Prostate gland (tissue), 2 donors: Measurements from ENCODE around the gene KMO. TPM values are rescaled to one million over a fixed set of nuclear protein-coding genes. Genes with fewer than 3 reads are reported as not detected.

Experiments used
- DNase-seq: peaks from one replicate; pipeline ENCODE4 v3.0.0-alpha.2; 2019; ENCODE audit warnings: low spot score
- H3K27ac ChIP-seq, 2 donors: fragments of 200-600 bp; sonication (generic); 2 replicates each; pipeline ENCODE4 v1.5.1; 2017 to 2019
- H3K27me3 ChIP-seq: fragments of 200-600 bp; sonication (generic); replicated peaks from 2 replicates; pipeline ENCODE4 v1.5.1; 2019; ENCODE audit not compliant: insufficient read depth
- H3K36me3 ChIP-seq, 2 donors: fragments of 200-600 bp; sonication (generic); 1 replicate in 1 of 2; 2 replicates in 1 of 2; pipeline versions ENCODE4 v1.5.1 to v1.8.1; 2017 to 2019
- H3K4me1 ChIP-seq: fragments of 200-600 bp; sonication (generic); replicated peaks from 2 replicates; pipeline ENCODE4 v1.5.1; 2019
- H3K4me3 ChIP-seq, 2 donors: fragments of 200-600 bp; sonication (generic); 2 replicates each; pipeline ENCODE4 v1.5.1; 2017 to 2019
- H3K9me3 ChIP-seq: fragments of 200-600 bp; sonication (generic); 2 replicates; pipeline ENCODE4 v1.5.1; 2017
- CTCF ChIP-seq, 4 experiments: fragments of 200-600 bp in 2 of 4; fragments of 450-650 bp in 2 of 4; sonication (generic) in 2 of 4; IDR thresholded peaks; 1 replicate in 3 of 4; 2 replicates in 1 of 4; pipeline ENCODE4 v1.5.1; 2016 to 2019; ENCODE audit warnings: antibody characterized with exemption in 4 of 4, mild to moderate bottlenecking in 2 of 4, moderate library complexity in 2 of 4
- POLR2A ChIP-seq: fragments of 450-650 bp; IDR thresholded peaks from one replicate; pipeline ENCODE4 v1.6.1; 2016; ENCODE audit warnings: antibody characterized with exemption, mild to moderate bottlenecking
- POLR2AphosphoS5 ChIP-seq: sonication (generic); formaldehyde crosslinking; IDR thresholded peaks from one replicate; pipeline ENCODE4 v1.6.1; 2017; ENCODE audit warnings: antibody characterized with exemption
- WGBS: methylation state at CpG from one replicate; pipeline ENCODE4 v1.1.5; 2018; 5-methylcytosine and 5-hydroxymethylcytosine counted together
- intact Hi-C: fragments of 100-400 bp; cut with DNase I; formaldehyde crosslinking; loops from one replicate; pipeline ENCODE4 v1.14.2; 2022
- total RNA-seq, 2 donors: library from RNA; depleted of rRNA; stranded (reverse); fragments of >200 nt; gene quantifications; one replicate each; pipeline ENCODE4 v1.1.0, GENCODE V29; 2016

The KMO gene
- total RNA-seq, 2 donors from 2014 or later: 0.17 to 0.73 TPM

GRCh38 chr1:241550318-241550717, 18.1 kb downstream of the KMO start:
- Histone ChIP-seq H3K27me3 (no peaks in the 10 kb centered on the region), H3K9me3 (no peaks in the 10 kb centered on the region), H3K27ac (no peak overlapping the region), H3K4me1 (no peaks in the 10 kb centered on the region), H3K4me3 (no peak overlapping the region), H3K36me3 (no peaks in the 10 kb centered on the region)
- 62% methylated on average over 1 of the region's 1 CpG for WGBS
- no peak for DNase-seq
- TF ChIP-seq CTCF (IDR thresholded peaks at IDR 0.05) (no peak), POLR2A (no peak)
- intact Hi-C loops: no loop called here

GRCh38 chr1:241551759-241552638, 19.8 kb downstream of the KMO start:
- H3K27ac ChIP-seq: no peak overlapping the region
- 79% methylated on average over 22 of the region's 22 CpGs for WGBS
- DNase-seq: no peak

GRCh38 chr1:241553886-241554592, 21.9 kb downstream of the KMO start:
- Histone ChIP-seq H3K27me3 (no peaks in the 10 kb centered on the region), H3K4me1 (no peaks in the 10 kb centered on the region), H3K36me3 (no peaks in the 10 kb centered on the region), H3K9me3 (no peaks in the 10 kb centered on the region), H3K27ac (no peak overlapping the region), H3K4me3 (no peak overlapping the region)
- DNase-seq: no peak
- intact Hi-C loops: no loop called here
- WGBS: 81% methylated on average over 7 of the region's 7 CpGs
- TF ChIP-seq POLR2A: no peak
- TF ChIP-seq CTCF (IDR thresholded peaks at IDR 0.05): no peak
- no peak for TF ChIP-seq POLR2AphosphoS5

More at GRCh38 chr1:241551759-241552638, 19.8 kb downstream of the KMO start:
- no peaks in the 10 kb centered on the region for H3K9me3 ChIP-seq
- H3K4me1 ChIP-seq: no peaks in the 10 kb centered on the region
- no peaks in the 10 kb centered on the region for H3K27me3 ChIP-seq
- H3K4me3 ChIP-seq: no peak overlapping the region
- TF ChIP-seq POLR2A (no peak), CTCF (IDR thresholded peaks at IDR 0.05) (no peak), POLR2AphosphoS5 (no peak)
- no peaks in the 10 kb centered on the region for H3K36me3 ChIP-seq
- intact Hi-C loops: no loop called here

DNA sequence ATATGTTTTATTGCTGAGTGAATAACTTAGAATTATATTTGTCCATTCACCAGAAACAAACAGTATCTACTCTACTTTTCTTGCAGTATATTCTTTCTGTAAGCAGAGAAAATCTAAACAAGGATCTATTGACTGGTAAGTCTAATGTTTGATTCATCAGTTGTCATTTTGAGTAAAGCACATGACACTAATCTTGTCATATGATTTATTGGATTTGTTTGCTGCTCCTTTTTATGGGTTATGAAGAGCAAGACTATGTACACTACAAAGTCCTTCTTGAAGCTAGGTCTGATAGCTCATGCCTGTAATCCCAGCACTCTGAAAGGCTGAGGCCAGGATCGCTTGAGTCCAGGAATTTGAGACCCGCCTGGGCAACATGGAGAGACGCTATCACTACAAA, 23.3 kb downstream of the KMO start:
- TF ChIP-seq POLR2A: no peak
- TF ChIP-seq CTCF (IDR thresholded peaks at IDR 0.05): no peak
- TF ChIP-seq POLR2AphosphoS5: no peak

More for the DNA sequence above, 23.3 kb downstream of the KMO start:
- H3K36me3 ChIP-seq: no peaks in the 10 kb centered on the region
- H3K4me1 ChIP-seq: no peaks in the 10 kb centered on the region
- no peaks in the 10 kb centered on the region for H3K27me3 ChIP-seq
- H3K9me3 ChIP-seq: no peaks in the 10 kb centered on the region
- DNase-seq: no peak
- H3K4me3 ChIP-seq: no peak overlapping the region
- WGBS: 74% methylated on average over 3 of the region's 3 CpGs
- no peak overlapping the region for H3K27ac ChIP-seq
- intact Hi-C loops: no loop called here
